Fibroblast of mammary gland (primary cell): ENCODE results near the gene MMS19.
A peak's percentile ranks its signal among the peaks of the same experiment; 100 is the strongest.
"Not testable (repeated sequence)": the region's sequence is repeated elsewhere in the genome, so short reads cannot be mapped to it uniquely, and the experiment has no call there.

Source experiments
- DNase-seq: peaks from one replicate; pipeline ENCODE4 v3.0.0-alpha.2; 2010; ENCODE audit warnings: low read depth
- H3K4me3 ChIP-seq: 2 replicates; pipeline ENCODE4 v1.5.1; 2011; ENCODE audit warnings: low read depth, mild to moderate bottlenecking, low read length, moderate library complexity; ENCODE audit not compliant: control insufficient read depth
- TF ChIP-seq, protein P1 (sequence below): conservative IDR thresholded peaks from 2 replicates; pipeline ENCODE4 v1.5.1; 2011; ENCODE audit warnings: low read depth, low read length, inconsistent platforms; ENCODE audit not compliant: control insufficient read depth, insufficient read depth

The MMS19 gene

DNA sequence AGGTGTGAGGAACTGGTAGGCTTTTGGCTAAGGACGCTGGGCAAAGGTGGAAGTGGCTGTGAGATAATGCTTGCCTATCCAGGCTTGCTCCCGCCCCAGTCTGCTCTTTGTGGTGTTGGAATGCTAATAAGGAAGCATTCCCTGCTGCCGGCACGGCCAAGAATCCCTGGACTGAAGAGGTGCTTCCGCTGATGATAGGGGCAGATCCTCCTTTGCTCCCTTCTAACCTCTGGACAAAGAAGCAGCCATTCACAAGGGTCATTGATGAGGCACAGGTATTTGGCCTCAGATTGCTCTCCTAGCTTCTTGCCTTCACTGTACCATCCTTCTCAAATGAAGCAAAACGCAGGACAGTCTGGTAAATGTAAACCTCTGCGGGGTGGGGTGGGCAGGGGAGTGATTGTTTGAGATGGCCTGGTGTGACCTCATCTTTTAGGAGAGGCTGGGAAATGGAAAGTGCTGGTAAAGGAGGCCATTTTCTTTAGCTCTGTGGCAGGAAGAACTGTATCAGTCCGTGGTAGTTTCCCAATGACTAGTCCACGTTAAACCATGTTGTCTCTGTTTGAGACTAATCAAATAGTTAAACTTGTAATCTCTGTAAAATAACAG, 70.5 kb downstream of the MMS19 start:
- TF ChIP-seq, protein P1, sequence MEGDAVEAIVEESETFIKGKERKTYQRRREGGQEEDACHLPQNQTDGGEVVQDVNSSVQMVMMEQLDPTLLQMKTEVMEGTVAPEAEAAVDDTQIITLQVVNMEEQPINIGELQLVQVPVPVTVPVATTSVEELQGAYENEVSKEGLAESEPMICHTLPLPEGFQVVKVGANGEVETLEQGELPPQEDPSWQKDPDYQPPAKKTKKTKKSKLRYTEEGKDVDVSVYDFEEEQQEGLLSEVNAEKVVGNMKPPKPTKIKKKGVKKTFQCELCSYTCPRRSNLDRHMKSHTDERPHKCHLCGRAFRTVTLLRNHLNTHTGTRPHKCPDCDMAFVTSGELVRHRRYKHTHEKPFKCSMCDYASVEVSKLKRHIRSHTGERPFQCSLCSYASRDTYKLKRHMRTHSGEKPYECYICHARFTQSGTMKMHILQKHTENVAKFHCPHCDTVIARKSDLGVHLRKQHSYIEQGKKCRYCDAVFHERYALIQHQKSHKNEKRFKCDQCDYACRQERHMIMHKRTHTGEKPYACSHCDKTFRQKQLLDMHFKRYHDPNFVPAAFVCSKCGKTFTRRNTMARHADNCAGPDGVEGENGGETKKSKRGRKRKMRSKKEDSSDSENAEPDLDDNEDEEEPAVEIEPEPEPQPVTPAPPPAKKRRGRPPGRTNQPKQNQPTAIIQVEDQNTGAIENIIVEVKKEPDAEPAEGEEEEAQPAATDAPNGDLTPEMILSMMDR, result no peak
- H3K4me3 ChIP-seq, result peak overlapping the region; percentile 73
- DNase-seq, result peak; percentile 46

- DNase-seq, result no peak
- H3K4me3 ChIP-seq, result peak overlapping the region; percentile 73
- TF ChIP-seq, protein P1, result no peak
Measured at GRCh38 chr10:97426776-97427570, 71.2 kb downstream of the MMS19 start.

GRCh38 chr10:97425964-97426775, 72.1 kb downstream of the MMS19 start, which contains the start of gene PGAM1:
PGAM1 (plus strand) TSS chr10:97426191; CDS start chr10:97426308, 117 bp downstream.
- peak; percentile 95 for DNase-seq
- H3K4me3 ChIP-seq, result peak within 1 kb of the TSS; percentile 73
- TF ChIP-seq, protein P1, result peak; percentile 45

GRCh38 chr10:97423757-97424098, 74.5 kb downstream of the MMS19 start:
- not testable (repeated sequence) for DNase-seq, H3K4me3 ChIP-seq

DNA sequence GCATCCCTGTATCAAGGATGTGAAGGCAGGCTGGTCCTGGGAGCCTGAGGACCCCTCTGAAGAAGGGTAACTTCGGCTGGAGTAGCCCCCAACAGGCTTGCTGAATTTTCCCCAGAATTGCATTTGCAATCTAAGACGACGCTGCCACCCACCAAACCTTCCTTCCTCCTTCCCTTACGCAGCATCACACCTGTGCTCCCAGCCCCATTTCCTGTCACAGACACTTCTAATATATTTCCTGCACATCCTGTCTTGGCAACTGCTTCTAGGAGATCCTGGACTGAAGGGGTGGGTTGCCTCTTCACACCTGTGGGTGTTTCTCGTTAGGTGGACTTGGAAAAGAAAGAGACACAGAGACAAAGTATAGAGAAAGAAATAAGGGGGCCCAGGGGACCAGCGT, 81.7 kb downstream of the MMS19 start:
- no peak overlapping the region for H3K4me3 ChIP-seq
- TF ChIP-seq, protein P1, result no peak
- DNase-seq, result no peak

DNA sequence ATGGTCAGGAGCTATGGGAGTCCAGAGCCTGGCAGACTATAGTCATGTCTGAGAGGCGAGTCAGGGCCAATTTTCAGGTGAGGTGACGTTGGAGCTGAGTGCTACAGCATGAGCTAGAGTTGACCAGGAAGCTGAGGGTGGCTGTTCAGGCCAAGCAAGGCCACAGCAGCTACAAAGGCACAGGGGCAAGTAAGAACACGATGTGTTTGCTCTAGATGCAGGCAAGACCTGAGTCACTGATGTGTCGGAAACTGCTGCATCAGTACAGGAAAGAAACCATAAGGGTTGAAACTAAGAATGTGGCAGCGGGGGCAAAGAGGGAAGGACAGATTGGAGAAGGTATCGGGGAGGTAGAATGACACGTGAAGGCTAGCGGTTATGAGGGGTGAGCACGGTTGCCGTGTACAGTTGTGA, 85.3 kb downstream of the MMS19 start:
- DNase-seq, result no peak
- no peak overlapping the region for H3K4me3 ChIP-seq
- TF ChIP-seq, protein P1, result no peak

- no peak for DNase-seq
- TF ChIP-seq, protein P1, result no peak
- H3K4me3 ChIP-seq, result no peak overlapping the region
Measured at GRCh38 chr10:97411406-97411805, 86.8 kb downstream of the MMS19 start.
